ENCODE data around the gene POP7.
"Not testable (repeated sequence)": the region's sequence is repeated elsewhere in the genome, so short reads cannot be mapped to it uniquely, and the experiment has no call there.

Gene POP7

GRCh38 chr7:100691676-100692577 lies 14.0 kb upstream of the POP7 start:
- DNase-seq (ENCODE audit: low read depth, low spot score): no peak

DNA sequence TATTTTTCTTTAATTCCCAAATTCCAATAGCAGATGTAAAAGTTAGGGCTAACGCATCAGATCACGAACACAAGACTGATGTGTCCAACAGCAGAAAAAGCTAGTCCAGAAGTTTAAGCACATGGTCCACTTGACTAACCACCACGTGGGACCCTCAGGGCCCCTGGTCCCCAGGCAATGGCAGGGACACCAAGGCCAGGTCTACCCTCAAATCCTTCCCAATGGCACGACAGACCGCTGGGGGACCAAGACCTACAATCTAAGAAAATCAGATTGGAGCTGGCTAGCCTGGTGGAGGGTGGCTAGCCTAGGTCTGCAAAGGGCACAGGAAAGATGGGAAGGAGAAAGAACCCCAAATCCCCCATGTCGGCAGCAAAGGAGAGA lies 13.4 kb upstream of the POP7 start:
- DNase-seq (ENCODE audit: low read depth, low spot score): no peak

DNA sequence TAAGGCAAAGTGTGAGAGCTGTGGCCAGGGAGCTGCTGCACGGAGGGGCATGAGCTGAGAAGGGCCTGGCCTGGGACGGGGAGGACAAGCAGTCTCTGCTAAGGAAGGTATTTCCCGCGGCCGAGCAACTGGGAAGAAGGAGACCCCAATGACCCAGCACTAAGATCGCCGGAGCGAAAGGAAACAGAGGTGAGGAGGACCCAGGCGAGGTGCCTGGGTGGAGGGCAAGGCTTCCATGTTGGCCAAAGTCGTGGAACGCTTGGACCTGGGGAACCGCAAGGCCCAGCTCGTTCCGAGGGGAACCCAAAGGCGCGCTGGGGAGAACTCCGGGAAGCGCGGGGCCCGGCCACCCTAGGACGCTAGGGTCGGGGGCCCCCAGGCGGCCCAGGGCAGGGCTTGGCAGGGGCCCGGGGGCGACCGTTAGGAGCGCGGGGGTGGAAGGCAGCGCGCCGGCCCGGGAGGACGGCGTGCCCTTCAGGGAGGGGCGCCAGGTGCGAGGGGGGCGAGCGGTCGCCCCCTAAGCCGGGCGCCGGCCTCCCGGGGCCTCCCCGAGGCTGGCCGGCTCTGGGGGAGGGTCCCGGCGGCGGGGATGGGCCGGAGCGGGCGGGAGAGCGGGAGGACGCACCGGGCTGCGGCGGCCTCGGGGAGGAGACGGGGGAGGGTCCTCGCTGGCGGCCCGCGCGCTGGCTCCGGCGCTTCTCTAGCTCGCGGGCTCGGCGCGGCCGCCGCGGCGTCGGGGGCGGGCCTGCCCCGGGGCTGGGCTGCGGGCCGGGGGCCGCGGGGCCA lies 12.4 kb upstream of the POP7 start:
- no peak for DNase-seq (ENCODE audit: low read depth, low spot score)

DNA sequence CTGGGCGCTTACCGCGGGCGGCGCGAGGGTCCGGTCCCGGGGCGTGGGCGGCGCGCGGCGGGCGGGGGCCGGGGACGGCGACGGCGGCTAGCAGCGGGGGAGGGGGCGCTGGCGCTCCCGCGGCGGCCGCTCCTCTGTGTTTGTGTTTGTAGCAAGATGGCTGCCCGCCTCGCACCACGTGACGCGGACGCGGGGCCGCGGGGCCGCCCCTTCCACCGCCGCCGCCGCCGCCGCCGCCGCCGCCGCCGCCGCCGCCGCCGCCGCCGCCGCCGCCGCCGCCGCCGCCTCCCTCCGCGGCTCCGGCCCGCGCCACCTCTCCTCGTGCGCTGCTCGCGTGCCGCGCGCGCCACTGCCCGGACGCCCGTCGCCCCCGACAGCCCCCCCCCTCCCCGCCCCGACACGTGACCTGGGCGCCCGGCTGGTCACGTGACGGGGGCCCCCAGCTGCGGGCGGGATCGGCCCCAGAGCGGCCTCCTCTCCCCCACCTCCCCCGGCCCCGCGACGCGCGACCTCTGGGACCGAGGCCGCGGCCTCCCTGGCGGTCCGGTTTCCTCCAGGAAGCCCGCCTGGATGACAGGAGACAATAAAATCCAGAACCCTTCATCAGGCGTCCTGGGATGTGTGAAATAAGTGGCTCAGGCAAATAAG lies 11.7 kb upstream of the POP7 start, which contains the start of gene GIGYF1:
TSS of gene GIGYF1 (minus strand) at position 153 of the 648 bp plus-strand sequence. CDS start 6,012 bp downstream, outside the sequence.
- no peak for DNase-seq (ENCODE audit: low read depth, low spot score)

- no peak for DNase-seq (ENCODE audit: low read depth, low spot score)
Measured at GRCh38 chr7:100696123-100696521, 9.8 kb upstream of the POP7 start.

GRCh38 chr7:100699018-100699417 lies 6.9 kb upstream of the POP7 start:
- no peak for DNase-seq (ENCODE audit: low read depth, low spot score)

DNA sequence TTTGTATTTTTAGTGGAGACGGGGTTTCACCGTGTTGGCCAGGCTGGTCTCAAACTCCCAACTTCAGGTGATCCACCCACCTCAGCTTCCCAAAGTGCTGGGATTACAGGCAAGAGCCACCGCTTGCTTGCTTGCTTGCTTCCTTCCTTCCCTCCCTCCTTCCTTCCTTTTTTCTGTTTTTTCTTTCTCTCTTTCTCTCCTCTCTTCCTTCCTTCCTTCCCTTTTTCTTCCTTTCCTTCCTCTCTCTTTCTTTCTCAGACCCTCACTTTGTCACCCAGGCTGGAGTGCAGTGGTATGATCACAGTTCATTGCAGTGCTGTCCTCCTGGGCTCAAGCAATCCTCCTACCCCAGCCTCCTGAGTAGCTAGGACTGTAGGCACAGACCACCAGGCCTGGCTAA lies 4.8 kb upstream of the POP7 start:
- DNase-seq (ENCODE audit: low read depth, low spot score): not testable (repeated sequence)

DNA sequence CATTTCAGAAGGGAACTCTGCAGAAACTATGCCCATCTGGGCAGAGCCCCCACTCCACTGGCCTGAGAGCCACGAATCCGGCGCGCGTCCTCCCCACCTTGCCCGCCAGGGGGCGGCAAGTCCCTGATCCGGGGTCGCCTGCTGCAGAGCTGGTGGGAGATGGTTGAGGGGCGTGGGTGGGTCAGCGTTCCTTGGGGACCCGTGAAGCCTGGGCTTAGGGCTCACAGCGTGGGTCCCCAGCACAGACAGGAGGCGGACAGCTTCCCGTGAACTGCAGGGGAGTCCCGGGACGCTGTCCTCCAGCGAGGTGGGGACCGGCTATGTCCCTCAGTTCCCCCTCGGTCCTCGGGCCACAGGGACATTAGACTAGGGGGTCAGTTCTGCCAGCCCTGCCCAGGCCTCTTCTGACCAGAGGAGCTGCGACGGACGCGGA lies 585 bp upstream of the POP7 start:
- no peak for DNase-seq (ENCODE audit: low read depth, low spot score)

- no peak for DNase-seq (ENCODE audit: low read depth, low spot score)
Measured at GRCh38 chr7:100706672-100707311, 871 bp downstream of the POP7 start.

- DNase-seq (ENCODE audit: low read depth, low spot score): no peak
Measured at GRCh38 chr7:100708395-100708794, 2.5 kb downstream of the POP7 start.

DNA sequence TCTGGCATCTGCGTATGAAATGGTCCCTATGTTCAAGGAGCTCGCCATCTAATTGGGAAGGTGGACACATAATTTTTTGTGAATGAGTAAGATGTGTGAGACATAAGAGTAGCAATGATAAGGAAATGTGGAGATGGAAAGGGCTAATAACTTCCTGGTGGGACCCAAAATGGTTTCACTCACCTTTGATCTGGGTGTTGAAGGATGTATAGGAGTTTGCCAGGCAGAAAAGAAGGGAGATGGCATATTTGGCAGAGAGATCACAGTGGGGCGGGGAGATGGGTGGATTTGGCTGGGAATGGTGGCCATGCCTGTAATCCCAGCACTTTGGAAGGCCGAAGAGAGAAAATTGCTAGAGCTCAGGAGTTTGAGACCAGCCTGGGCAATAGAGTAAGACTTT lies 4.5 kb downstream of the POP7 start:
- no peak for DNase-seq (ENCODE audit: low read depth, low spot score)

DNA sequence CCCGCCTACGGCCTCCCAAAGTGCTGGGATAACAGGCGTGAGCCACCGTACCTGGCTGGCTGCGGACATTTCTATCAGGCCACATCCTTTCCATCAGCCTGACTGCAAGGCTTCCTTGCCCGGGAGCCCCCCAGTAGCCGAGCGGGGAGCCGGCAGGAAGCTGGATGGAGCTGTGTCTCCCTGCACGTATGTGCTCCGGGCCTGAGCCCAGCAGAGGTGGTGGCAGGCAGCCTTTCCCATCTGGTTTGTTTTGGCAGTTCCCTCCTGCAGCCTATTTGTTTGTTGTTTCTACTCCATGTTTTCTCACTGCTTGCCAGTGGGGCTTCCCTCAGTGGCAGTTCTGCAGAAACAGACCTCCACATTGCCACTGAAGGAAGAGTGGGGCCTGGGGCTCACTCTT lies 5.4 kb downstream of the POP7 start:
- DNase-seq (ENCODE audit: low read depth, low spot score): no peak

GRCh38 chr7:100714725-100715124 lies 8.8 kb downstream of the POP7 start:
- DNase-seq (ENCODE audit: low read depth, low spot score): no peak

GRCh38 chr7:100717073-100717472 lies 11.2 kb downstream of the POP7 start:
- DNase-seq (ENCODE audit: low read depth, low spot score): not testable (repeated sequence)

DNA sequence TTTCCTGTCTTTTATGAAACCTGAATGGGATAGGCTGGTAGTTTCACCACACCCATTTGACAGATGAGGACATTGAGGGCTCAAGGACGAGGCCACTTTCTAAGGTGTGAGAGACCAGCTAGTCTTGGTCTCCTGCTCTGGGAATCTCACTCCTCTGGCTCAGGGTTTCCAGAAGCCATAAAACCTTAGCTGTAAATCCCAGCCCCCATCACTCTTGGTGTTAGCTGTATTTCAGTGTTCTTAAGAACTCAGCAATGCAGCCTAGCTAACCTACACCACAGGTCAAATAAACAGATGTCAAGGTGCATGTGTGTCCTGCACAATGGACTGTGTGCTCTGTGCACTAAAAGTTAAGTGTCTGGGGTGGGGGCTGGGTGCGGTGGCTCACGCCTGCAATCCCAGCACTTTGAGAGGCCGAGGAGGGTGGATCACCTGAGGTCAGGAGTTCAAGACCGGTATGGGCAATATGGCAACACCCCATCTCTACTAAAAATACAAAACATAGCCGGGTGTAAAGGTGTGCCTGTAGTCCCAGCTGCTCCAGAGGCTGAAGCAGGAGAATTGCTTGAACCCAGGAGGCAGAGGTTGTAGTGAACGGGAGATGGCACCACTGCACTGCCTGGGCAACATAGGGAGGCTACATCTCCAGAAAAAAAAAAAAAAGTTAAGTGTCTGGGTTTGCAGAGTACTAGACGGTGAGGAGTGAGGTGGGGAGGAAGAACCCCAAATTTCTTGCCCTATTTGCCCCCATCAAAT lies 13.8 kb downstream of the POP7 start:
- DNase-seq (ENCODE audit: low read depth, low spot score): no peak

DNA sequence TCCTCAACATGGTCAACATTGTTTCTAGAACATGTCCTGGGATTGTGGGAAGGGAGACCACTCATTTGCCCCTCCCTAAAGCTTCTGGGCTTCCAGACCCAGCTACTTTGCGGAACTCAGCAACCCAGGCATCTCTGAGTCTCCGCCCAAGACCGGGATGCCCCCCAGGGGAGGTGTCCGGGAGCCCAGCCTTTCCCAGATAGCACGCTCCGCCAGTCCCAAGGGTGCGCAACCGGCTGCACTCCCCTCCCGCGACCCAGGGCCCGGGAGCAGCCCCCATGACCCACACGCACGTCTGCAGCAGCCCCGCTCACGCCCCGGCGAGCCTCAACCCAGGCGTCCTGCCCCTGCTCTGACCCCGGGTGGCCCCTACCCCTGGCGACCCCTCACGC lies 14.4 kb downstream of the POP7 start, which contains the start of gene EPO:
TSS of gene EPO (plus strand) at position 190 of the 392 bp plus-strand sequence. CDS start 513 bp downstream, outside the sequence.
- no peak for DNase-seq (ENCODE audit: low read depth, low spot score)

GRCh38 chr7:100720671-100721504 lies 15.0 kb downstream of the POP7 start:
- DNase-seq (ENCODE audit: low read depth, low spot score): no peak

- DNase-seq (ENCODE audit: low read depth, low spot score): no peak
Measured at GRCh38 chr7:100721505-100721812, 15.5 kb downstream of the POP7 start.

GRCh38 chr7:100722480-100723212 lies 16.7 kb downstream of the POP7 start:
- no peak for DNase-seq (ENCODE audit: low read depth, low spot score)

Measured in iPS DF 19.7 (cell line).